GM12878 (cell line): ENCODE measurements around the gene TMEM176A. TPM values are rescaled to one million over a fixed set of nuclear protein-coding genes. Genes with fewer than 3 reads are reported as not detected.
"Not testable (repeated sequence)": the region's sequence is repeated elsewhere in the genome, so short reads cannot be mapped to it uniquely, and the experiment has no call there.

Experiments used
- ATAC-seq: fragments of 200-7000 bp; cut with Tn5 transposase; 3 replicates; pipeline ENCODE4 v1.9.1; 2020; ENCODE audit warnings: mild to moderate bottlenecking, moderate library complexity
- BruUV-seq: library from RNA; stranded (reverse); fragments of 400-500 nt; replicated peaks from 2 replicates; lab custom pipeline; 2021; lab: Mats Ljungman, UMichigan
- CTCF ChIA-PET: fragments of 300-600 bp; sonication (Branson Sonifier 250); formaldehyde crosslinking; extraction: SDS; loops from one replicate; lab custom pipeline; 2021; ENCODE audit warnings: inconsistent platforms; lab: Yijun Ruan, JAX
- POLR2A ChIA-PET: fragments of 350-600 bp; formaldehyde crosslinking; extraction: SDS; loops from one replicate; lab custom pipeline; 2021; ENCODE audit warnings: inconsistent platforms; lab: Charles Lee
- RAD21 ChIA-PET: fragments of 300-600 bp; sonication (Branson Sonifier 250); formaldehyde crosslinking; loops from one replicate; lab custom pipeline; 2023; ENCODE audit warnings: antibody characterized with exemption; ENCODE audit not compliant: unreplicated experiment; lab: Charles Lee
- SMC1A ChIA-PET: fragments of 300-600 bp; sonication (Branson Sonifier 250); formaldehyde crosslinking; loops from one replicate; lab custom pipeline; 2023; ENCODE audit not compliant: unreplicated experiment, uncharacterized antibody; lab: Charles Lee
- DNase-seq: peaks from one replicate; pipeline ENCODE4 v3.0.0-alpha.2; 2011; ENCODE audit warnings: low read depth, low spot score
- FAIRE-seq: peaks from 3 replicates; lab custom pipeline; 2011; peaks lifted over from hg19 to GRCh38; lab: Jason Lieb, UNC
- H2AFZ ChIP-seq: 2 replicates; pipeline ENCODE4 v1.6.0; 2011; ENCODE audit warnings: low read depth, low read length, control low read depth; ENCODE audit not compliant: control insufficient read depth
- H3K27ac ChIP-seq: 2 replicates; pipeline ENCODE4 v1.5.1; 2011; ENCODE audit warnings: control low read depth; ENCODE audit not compliant: control insufficient read depth, insufficient read depth
- H3K27me3 ChIP-seq, 2 experiments: replicated peaks in 1 of 2; 2 replicates each; pipeline versions ENCODE4 v1.6.0 to v1.6.1; 2011; ENCODE audit warnings: low read length in 1 of 2; ENCODE audit not compliant: control insufficient read depth in 2 of 2, insufficient read depth in 2 of 2
- H3K36me3 ChIP-seq, 2 experiments: 2 replicates each; pipeline ENCODE4 v1.5.1; 2011; ENCODE audit warnings: low read length in 1 of 2; ENCODE audit not compliant: control insufficient read depth in 2 of 2, insufficient read depth in 2 of 2
- H3K4me1 ChIP-seq: 2 replicates; pipeline ENCODE4 v1.6.1; 2011; ENCODE audit warnings: mild to moderate bottlenecking, low read length, moderate library complexity, mixed read lengths; ENCODE audit not compliant: control insufficient read depth, insufficient read depth
- H3K4me2 ChIP-seq: 2 replicates; pipeline ENCODE4 v1.6.0; 2011; ENCODE audit warnings: control low read depth; ENCODE audit not compliant: control insufficient read depth, insufficient read depth
- H3K4me3 ChIP-seq: fragments of 200-600 bp; sonication (generic); 2 replicates; pipeline ENCODE4 v1.5.1; 2016
- H3K79me2 ChIP-seq: 2 replicates; pipeline ENCODE4 v1.6.0; 2011; ENCODE audit warnings: low read length; ENCODE audit not compliant: control insufficient read depth, insufficient read depth
- H3K9ac ChIP-seq: 2 replicates; pipeline ENCODE4 v1.8.0; 2011; ENCODE audit warnings: low read length, control low read depth, mixed read lengths; ENCODE audit not compliant: control insufficient read depth, insufficient read depth
- H3K9me3 ChIP-seq: replicated peaks from 3 replicates; pipeline ENCODE4 v1.5.1; 2011; ENCODE audit warnings: mild to moderate bottlenecking, low read length; ENCODE audit not compliant: control insufficient read depth, insufficient read depth
- H4K20me1 ChIP-seq: 2 replicates; pipeline ENCODE4 v1.6.0; 2011; ENCODE audit not compliant: control insufficient read depth, insufficient read depth
- BCL11A ChIP-seq: IDR thresholded peaks from 2 replicates; pipeline ENCODE4 v1.6.1; 2011; ENCODE audit warnings: low read depth, low read length
- NBN ChIP-seq: fragments of 450-650 bp; IDR thresholded peaks from 2 replicates; pipeline ENCODE4 v1.6.1; 2016
- RAD21 ChIP-seq: IDR thresholded peaks from 2 replicates; pipeline ENCODE4 v1.6.1; 2011; ENCODE audit warnings: mild to moderate bottlenecking, low read depth, low read length, moderate library complexity; ENCODE audit not compliant: insufficient read depth
- RFX5 ChIP-seq: IDR thresholded peaks from 2 replicates; pipeline ENCODE4 v1.6.1; 2011; ENCODE audit warnings: low read depth, low read length, improper control_type of control experiment
- SMC3 ChIP-seq: IDR thresholded peaks from 2 replicates; pipeline ENCODE4 v1.6.1; 2011; ENCODE audit warnings: low read length, improper control_type of control experiment, borderline replicate concordance
- WGBS: methylation state at CpG from one replicate; pipeline ENCODE4 v1.1.6; 2016; ENCODE audit warnings: low lambda C conversion rate; ENCODE audit not compliant: insufficient replicate concordance, insufficient coverage; ENCODE audit errors: missing lambda C conversion rate; 5-methylcytosine and 5-hydroxymethylcytosine counted together
- in situ Hi-C: fragments of 300-500 bp; cut with MboI; formaldehyde crosslinking; loops from 9 replicates; pipeline ENCODE4 v1.14.3; 2018; ENCODE audit warnings: mixed read lengths
- intact Hi-C: fragments of 100-400 bp; cut with micrococcal nuclease; formaldehyde crosslinking; loops from one replicate; pipeline ENCODE4 v1.14.2; 2022; ENCODE audit not compliant: unreplicated experiment
- polyA plus RNA-seq, 11 experiments: library from polyadenylated mRNA; depleted of rRNA in 4 of 11; unstranded in 6 of 11; stranded (reverse) in 5 of 11; fragments of >200 nt; fragmentation: Nextera tagmentation in 4 of 11; fragmentation: Illumina TruSeq in 1 of 11; extraction: Ambion mirVana in 4 of 11; extraction: Trizol in 1 of 11; gene quantifications; 1 replicate in 1 of 11; 2 replicates in 10 of 11; pipeline versions ENCODE4 v1.2.1 to v1.2.3, GENCODE V29; 2011 to 2016; ENCODE audit warnings: inconsistent platforms in 2 of 11, missing spikeins in 2 of 11, low read depth in 1 of 11
- total RNA-seq, 4 experiments: library from RNA; depleted of rRNA in 3 of 4; stranded (reverse); fragments of >200 nt in 3 of 4; fragmentation: Illumina TruSeq in 1 of 4; extraction: Trizol in 1 of 4; gene quantifications; 2 replicates each; pipeline versions ENCODE4 v1.2.1 to v1.2.3, GENCODE V29; 2013 to 2021
- TF ChIP-seq, protein P1 (sequence below): IDR thresholded peaks from 2 replicates; pipeline ENCODE4 v1.6.1; 2011; ENCODE audit warnings: borderline replicate concordance, low read depth, mild to moderate bottlenecking, moderate library complexity, mixed read lengths, low read length; ENCODE audit not compliant: insufficient read depth; ENCODE audit errors: extremely low read length

The TMEM176A gene
- total and polyA plus RNA-seq, 10 of the 15 experiments (the other 5 are each of a cell fraction or from before 2014, with no cell fraction given): not detected

DNA sequence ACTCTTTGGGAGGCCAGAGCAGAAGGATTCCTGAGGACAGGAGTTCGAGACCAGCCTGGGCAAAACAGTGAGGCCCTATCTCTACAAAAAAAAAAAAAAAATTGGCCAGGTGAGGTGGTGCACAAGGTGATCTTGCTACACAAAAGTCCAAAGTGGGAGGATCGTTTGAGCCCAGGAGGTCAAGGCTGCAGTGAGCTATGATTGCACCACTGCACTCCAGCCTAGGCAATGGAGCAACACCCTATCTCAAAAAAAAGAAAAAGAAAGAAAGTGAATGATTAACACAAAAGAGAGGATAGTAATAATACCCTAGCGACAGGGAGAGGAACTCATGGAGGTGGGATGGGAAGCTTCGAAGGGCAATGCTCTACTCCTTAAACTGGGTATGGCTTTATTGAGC is 30.8 kb upstream of the TMEM176A start:
- H3K27ac ChIP-seq: no peak overlapping the region
- H3K4me3 ChIP-seq: no peak overlapping the region
- intact Hi-C loops: no loop called here
- ChIA-PET SMC1A (interaction anchor here (1.2 to 1.4 kb wide), 2 partner anchors 9 to 118 kb away, joined by 3 to 4 read pairs; no protein-coding TSS in a partner anchor), CTCF (interaction anchor here (1.0 to 2.0 kb wide), 3 partner anchors 9 to 377 kb away, joined by 3 to 12 read pairs (median 4); no protein-coding TSS in a partner anchor), POLR2A (interaction anchor here (0.7 kb wide), 1 partner anchor 279 kb away, joined by 3 read pairs; no protein-coding TSS in a partner anchor), RAD21 (no interaction called here)
- H3K9ac ChIP-seq: no peak overlapping the region
- no peaks in the 10 kb centered on the region for H3K36me3 ChIP-seq
- H3K4me1 ChIP-seq: no peaks in the 10 kb centered on the region
- no peaks in the 10 kb centered on the region for H3K79me2 ChIP-seq
- H3K27me3 ChIP-seq: no peaks in the 10 kb centered on the region
- H3K9me3 ChIP-seq: no peaks in the 10 kb centered on the region
- FAIRE-seq (no peak), DNase-seq (no peak), ATAC-seq (no peak)
- H3K4me2 ChIP-seq: no peak overlapping the region
- H2AFZ ChIP-seq: no peak overlapping the region
- WGBS: 58% methylated on average over 4 of the region's 4 CpGs
- H4K20me1 ChIP-seq: no peaks in the 10 kb centered on the region
- TF ChIP-seq, protein P1, sequence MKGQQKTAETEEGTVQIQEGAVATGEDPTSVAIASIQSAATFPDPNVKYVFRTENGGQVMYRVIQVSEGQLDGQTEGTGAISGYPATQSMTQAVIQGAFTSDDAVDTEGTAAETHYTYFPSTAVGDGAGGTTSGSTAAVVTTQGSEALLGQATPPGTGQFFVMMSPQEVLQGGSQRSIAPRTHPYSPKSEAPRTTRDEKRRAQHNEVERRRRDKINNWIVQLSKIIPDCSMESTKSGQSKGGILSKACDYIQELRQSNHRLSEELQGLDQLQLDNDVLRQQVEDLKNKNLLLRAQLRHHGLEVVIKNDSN: no peak
- TF ChIP-seq SMC3: no peak
- no peak for TF ChIP-seq RAD21
- no peak for TF ChIP-seq BCL11A
- TF ChIP-seq NBN: no peak
- TF ChIP-seq RFX5: no peak
- BruUV-seq: no TSS peak
- in situ Hi-C loops: no loop called here

DNA sequence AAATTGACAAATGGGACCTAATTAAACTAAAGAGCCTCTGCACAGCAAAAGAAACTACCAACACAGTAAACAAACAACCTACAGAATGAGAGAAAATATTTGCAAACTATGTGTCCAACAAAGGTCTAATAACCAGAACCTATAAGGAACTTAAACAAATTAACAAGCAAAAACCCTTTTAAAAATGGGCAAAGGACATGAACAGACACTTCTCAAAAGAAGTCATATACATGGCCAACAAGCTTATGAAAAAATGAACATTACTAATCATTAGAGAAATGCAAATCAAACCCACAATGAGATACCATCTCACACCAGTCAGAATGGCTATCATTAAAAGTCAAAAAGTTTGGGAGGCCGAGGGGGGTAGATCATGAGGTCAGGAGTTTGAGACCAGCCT is 26.4 kb upstream of the TMEM176A start:
- H3K9me3 ChIP-seq, POLR2A ChIA-PET, RAD21 ChIA-PET, H3K79me2 ChIP-seq, H2AFZ ChIP-seq, ATAC-seq, H3K27me3 ChIP-seq, H3K4me2 ChIP-seq, in situ Hi-C loops, H3K4me1 ChIP-seq, DNase-seq, H3K4me3 ChIP-seq, H3K36me3 ChIP-seq, intact Hi-C loops, H4K20me1 ChIP-seq, BruUV-seq, H3K9ac ChIP-seq, FAIRE-seq, H3K27ac ChIP-seq: not testable (repeated sequence)
- CTCF ChIA-PET: interaction anchor here (1.2 to 1.4 kb wide), 3 partner anchors 14 to 325 kb away, joined by 3 to 4 read pairs (median 3); no protein-coding TSS in a partner anchor
- SMC1A ChIA-PET: interaction anchor here (0.9 to 1.6 kb wide), 2 partner anchors 16 to 105 kb away, joined by 3 to 4 read pairs; no protein-coding TSS in a partner anchor
- WGBS: 0% methylated on average over 1 of the region's 1 CpG
